HTERT RPE-1 (cell line): Measurements from ENCODE around the gene ECHDC1.
"Not testable (repeated sequence)": the region's sequence is repeated elsewhere in the genome, so short reads cannot be mapped to it uniquely, and the experiment has no call there.

Experiments
- in situ Hi-C: fragments of 300-500 bp; cut with MboI; formaldehyde crosslinking; loops from 4 replicates; pipeline ENCODE4 v1.14.3; 2020; ENCODE audit warnings: low sequenced_read_pairs

ECHDC1 gene, protein sequence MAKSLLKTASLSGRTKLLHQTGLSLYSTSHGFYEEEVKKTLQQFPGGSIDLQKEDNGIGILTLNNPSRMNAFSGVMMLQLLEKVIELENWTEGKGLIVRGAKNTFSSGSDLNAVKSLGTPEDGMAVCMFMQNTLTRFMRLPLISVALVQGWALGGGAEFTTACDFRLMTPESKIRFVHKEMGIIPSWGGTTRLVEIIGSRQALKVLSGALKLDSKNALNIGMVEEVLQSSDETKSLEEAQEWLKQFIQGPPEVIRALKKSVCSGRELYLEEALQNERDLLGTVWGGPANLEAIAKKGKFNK

DNA sequence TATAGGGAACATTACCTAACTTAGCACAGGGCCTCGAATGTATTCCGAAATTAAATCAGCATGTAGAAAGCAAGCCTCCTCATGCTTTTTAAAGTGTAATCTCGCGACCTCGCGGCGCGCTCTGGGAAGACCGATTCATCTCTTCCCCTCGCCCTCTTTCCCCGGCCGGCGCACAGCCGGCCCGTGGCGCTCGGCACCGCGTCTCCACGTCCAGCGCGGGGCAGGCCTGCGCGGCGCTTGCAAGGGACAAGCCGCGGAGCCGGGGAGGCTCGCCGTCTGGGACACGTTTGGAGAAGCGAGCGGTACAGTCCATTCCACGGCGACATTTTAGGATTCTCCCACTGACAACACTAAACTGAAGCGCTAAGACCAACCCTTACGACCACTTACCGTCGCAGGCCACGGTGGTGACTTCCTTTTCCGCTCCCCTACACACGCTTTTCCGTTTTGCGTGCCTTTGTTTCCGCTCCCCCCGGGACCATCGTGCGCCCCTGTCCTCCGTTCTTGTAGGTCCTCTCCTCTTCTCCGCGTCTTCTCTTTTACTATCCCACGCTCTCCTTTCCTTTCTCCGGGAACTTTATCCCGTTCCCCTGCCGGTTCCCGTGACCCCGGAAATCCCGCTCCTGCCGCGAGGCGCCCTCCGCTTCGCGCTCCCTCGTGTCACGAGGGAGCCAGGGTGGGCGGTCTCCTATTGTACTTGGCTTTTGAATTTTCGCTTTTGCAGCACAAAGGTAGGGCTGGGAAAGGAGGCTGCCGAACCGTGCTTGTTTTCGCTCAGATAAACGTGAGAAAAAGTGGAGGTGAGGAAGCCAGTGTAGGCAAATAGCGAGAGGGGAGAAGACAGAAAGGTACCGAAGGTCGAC, at the start of gene ECHDC1:
Gene ECHDC1, minus strand, starts transcription at position 664 of the 863 bp plus-strand sequence. CDS start 12,581 bp downstream, outside the sequence.
- in situ Hi-C loops = no loop called here

DNA sequence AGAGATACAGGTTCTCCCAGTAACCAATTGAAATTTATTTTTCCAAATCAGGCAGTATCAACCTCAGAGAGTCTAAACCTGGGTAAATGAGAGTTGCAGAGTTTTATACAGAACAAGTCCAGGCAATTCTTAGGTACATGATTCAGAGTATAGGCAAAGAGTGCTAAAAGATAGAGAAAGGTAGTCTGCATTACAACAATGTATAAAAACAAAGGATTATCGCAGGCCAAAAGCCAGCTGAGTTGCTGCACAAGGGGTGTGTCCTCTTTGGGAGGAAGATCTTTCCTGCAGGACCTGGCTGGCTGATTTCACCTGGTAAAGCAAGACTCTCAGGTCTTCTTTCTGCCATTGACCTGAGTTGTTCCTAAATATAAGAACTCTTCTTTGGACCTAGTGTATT, 48.9 kb upstream of the ECHDC1 start:
- in situ Hi-C loops = no loop called here

DNA sequence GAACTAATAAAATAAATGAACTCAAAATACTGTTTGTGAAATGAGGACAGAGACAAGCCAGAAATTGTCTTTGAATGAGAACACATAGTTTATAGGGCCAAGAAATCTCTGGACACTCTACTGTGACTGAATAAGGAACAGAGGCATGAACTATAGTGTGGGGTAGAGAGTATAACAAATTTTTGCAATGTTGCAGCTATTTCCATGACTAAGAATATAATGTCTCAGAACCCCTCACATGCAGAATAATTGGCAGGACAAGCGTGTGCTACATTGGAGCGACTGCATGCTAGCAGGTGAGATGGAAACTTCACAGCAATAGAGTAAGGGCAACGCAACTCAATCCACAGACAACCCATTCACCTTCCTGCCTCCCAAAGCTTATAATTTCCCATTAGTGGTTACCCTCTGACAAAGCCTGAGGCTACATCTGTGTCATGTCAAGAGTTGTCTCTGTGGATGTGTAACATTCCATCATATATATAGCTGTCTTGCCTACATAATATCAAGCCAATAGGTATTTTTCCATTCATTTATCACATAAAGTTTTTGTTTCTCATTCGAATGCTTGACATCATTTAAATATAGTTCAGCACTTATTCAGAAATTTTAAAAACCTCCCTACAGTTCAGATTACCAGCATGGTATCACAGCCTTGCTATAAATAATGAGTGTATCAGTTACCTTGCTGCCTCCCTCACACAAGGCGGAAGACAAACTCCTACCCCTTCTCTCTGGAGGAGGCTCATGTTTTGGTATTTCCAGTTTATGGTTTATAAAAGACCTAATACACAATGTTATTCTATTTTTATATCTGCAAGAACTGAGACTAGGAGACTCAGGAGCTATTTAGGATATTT, 47.9 kb upstream of the ECHDC1 start:
- in situ Hi-C loops = no loop called here

DNA sequence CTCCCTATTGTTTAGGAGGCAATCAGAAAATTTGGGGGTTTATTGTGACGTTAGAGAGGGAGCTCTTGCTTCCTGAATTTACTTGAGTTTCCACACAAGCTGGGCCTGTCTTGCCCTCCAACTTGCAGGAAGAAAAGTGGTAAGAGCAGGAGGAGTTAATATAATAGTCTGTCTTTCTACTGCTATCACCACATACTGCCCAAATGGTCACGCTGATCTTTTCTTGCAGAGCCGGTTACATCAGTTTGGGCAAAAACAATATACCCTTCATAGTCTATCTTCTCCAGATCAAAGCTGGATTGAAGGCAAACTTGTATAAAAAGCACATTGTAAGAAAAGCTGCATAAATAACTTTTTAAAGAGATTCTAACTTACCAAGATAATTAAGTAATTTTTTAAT, 46.3 kb upstream of the ECHDC1 start:
- in situ Hi-C loops = no loop called here

DNA sequence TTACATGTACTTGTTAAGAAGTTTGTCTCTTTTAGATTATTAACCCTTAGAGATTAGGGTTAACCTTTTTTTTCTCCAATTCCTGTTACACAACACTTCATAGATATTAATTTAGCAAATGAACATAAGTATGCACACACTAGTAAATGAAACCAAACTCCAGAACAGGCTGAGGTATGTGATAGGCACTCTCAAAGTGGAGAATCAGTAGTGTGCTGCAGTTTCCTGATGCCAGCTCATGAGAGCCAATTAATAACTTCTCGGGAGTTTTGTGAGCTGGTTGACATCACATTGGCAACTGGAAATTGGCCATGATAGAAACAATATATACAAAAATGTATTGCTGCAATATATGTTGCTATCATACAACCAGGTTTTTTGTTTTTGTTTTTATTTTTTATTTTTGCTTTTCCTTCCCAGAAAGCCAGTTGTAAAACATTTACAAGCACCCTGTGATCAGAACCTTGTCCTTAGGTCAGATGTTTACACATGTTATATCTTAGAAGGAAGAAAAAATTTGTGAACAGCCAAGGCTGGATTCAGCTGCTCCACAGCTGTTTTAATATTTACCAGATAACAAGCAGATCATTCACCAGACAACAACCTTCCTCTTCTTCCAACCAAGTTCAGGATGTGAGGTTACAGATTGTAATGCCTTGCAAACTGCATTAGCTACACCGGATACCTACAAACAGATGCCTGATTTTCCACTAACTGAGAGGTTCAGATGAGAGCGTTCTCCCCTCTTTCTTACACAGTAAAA, 42.4 kb upstream of the ECHDC1 start:
- in situ Hi-C loops = no loop called here

DNA sequence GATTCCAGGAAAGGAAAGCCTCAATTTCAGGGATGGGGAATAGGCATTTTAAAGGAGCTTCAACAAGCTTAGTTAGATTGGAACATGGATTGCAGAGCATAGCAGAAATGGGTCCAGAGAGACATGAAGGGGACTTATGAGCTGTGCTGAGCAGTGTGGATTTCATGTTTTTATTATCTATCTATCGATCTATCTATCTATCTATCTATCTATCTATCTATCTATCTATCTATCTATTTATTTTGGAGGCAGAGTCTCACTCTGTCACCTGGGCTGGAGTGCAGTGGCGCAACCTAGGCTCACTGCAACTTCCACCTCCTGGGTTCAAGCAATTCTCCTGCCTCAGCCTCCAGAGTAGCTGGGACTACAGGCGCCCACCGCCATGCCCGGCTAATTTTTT, 41.4 kb upstream of the ECHDC1 start:
- in situ Hi-C loops = not testable (repeated sequence)

DNA sequence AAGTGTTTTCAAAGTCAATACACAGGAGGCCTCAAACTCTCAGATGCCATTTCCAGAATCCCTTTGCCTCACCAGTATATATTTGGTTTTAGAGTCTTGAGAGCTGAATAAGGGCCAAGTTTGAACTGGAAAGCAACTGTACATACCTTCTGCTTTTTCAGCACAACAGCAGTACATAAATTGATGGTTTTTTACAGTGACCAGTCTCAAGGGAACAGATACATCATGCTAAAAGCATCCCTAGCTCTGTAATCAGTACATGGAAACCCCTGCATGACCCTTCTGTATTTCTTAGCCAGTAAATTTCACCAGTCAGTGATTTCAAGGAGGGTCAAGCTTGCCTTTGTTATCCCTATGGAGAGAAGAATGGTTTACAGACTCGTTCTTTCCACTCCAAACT, 40.6 kb upstream of the ECHDC1 start:
- in situ Hi-C loops = no loop called here

DNA sequence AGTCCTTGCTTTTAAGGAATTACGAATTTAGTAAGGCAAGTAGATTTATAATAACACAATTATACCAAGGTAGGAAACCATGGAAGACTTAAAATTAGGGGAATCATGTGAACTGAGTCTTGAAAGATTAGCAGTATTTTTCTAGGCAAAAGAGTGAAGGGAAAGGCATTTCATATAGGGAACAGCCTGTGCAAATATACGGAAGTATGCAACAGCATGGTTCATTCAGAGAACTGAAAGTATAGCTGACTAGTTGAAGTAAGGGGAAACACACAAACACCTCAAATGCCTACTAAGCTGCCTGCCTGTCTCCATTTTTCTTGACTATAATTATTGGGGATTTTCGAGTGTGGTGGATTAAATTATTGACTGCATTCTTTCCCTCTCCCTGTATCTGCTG, 39.0 kb upstream of the ECHDC1 start:
- in situ Hi-C loops = no loop called here

DNA sequence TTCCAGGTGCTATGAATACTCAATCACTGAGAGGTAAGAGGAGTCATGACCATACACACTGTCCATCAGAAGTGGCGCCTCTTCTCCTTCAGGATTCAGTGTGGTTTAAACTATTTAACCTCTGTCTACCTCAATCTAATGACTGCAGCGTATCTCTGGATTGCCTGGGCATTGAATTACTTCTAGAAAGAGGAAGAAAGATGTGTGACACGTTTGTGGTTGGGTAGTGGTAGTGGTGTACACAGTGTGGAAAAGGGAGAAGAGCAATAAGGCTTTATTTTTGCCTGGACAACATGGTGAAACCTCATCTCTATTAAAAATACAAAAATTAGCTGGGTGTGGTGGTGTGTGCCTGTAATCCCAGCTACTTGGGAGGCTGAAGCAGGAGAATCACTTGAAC, 38.0 kb upstream of the ECHDC1 start:
- in situ Hi-C loops = no loop called here

DNA sequence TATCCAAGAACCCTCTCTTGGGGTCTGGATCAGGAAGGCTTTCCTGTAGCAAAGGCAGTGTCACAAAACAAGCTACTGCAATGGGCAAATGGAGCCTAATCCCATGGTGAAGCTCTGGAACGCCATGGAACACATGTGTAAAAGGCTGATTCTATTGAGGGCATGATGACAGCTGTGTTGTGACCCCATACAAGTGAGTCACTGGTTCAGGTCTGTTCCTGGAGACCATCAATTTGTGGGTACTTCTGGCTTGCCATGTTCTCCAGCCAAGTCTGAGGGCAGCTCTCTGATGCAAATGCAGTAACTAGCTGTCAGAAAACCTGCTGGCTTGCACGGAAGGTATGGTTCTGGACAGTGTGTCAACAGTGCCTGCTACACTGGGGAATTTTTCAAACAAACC, 33.3 kb upstream of the ECHDC1 start:
- in situ Hi-C loops = no loop called here

DNA sequence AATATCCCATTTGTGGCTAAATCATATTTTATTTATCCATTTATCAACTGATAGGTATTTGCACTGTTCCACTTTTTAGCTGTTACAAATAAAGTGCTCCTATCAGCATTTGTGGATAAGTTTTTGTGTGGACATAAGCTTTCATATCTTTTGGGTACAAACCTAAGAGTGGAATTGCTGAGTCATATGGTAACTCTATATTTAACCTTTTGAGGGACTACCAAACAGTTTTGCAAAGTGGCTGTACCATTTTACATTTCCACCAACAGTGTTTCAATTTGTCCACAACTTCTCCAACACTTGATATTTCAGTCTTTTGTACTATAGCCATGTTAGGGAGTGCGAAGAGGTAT, 23.6 kb upstream of the ECHDC1 start:
- in situ Hi-C loops = no loop called here

DNA sequence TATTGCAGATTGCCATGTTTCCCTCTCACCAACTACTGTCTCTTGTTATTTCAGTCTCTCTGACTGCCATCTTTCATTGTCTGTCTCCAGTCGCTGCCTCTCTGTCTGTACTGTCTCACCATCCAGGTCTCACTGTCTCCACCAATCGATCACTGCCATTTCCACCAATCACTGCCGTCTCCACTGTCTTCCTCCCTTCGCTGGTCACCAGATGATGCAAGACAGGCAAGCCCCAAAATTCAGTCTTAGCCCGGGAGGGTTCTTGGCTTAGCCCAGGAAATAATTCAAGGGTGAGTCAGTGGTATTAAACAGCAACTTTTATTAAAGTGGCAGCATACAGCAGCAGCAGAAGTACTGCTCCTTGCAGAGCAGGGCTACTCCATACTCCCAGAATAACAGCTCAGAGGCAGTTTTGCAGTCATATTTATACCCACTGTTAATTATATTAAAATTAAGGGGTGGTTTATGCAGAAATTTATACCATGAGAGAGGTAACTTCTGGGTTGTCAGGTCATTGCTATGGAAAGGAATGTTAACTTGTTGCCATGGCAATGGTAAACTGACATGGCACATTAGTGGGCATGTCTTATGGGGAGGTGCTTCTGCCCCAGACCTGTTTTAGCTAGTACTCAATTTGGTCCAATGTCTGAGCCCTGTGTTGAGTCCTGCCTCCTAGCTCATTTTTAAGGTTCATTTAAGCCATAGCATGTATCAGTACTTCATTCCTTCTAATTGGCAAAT, 23.0 kb upstream of the ECHDC1 start:
- in situ Hi-C loops = no loop called here

DNA sequence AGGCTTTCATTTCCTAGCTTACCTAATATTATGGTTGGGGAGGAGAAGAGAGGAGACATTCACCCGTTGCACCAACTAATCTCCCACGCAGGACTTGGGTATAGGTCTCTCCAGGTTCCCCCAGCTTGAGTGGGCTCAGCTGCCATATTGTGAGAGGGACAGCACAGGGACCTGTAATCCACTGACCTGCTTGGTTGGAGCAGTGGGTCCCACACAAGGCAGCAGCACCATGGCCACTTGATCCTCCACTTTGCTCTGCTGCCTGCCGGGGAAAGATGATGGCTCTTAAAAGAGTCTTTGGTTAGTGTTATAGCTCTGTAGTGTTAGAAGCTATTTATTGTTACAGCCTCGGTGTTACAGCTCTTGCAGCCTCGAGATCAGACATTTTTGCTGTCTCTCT, 22.5 kb upstream of the ECHDC1 start:
- in situ Hi-C loops = no loop called here

DNA sequence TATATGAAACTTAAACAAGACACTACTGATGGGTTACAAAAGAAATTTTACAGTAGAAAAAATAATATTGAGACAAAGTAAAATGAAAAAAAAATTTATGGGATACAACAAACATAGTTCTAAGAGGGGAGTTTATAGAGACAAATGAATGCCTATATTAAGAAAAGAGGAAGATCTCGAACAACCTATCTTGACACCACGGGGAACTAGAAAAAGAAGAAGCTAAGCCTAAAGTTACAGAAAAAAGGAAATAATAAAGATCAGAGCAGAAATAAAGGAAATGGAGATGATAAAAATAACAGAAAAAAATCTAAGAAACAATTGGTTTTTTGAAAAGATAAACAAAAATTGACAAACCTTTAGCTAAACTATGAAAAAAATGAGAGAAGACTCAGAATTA, 9.1 kb upstream of the ECHDC1 start:
- in situ Hi-C loops = no loop called here

DNA sequence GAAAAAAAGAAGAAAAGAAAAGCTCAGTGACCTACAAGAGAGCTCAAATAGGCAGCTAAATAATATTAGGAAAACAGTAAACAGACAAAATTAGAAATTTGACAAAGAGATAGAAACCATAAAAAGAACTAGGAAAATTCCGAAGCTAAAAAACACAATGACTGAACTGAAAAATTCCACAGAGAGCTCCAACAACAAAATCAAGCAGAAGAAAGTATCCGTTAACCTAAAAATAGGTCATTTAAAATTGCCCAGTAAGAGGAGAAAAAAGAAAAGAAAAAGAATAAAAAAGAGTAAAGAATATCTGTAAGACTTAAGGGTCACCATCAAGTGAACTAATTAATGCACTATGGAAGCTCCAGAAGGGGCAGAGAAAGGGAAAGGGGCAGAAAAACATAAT, 6.6 kb upstream of the ECHDC1 start:
- in situ Hi-C loops = no loop called here

DNA sequence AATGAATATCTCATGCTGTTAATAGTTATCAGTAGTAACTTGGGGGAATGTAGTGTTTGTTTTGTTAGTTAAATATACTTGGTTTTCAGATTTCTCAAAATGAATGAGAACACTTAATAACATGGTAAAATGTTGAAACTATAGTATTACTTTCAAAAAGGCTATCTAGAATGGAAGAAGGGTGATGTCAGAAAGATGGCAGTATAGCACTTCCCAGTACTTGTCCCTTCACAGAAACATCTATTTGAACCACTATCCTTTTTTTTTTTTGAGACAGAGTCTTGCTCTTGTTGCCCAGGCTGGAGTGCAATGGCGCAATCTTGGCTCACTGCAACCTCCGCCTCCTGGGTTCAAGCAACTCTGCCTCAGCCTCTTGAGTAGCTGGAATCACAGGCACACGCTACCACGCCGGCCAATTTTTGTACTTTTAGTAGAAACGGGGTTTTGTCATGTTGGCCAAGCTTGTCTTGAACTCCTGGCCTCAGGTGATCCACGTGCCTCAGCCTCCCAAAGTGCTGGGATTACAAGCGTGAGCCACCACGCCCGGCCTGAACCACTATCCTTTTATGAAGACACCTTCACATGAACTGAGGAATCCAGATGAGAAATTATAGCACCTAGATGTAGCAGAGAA, 4.7 kb upstream of the ECHDC1 start:
- in situ Hi-C loops = no loop called here

DNA sequence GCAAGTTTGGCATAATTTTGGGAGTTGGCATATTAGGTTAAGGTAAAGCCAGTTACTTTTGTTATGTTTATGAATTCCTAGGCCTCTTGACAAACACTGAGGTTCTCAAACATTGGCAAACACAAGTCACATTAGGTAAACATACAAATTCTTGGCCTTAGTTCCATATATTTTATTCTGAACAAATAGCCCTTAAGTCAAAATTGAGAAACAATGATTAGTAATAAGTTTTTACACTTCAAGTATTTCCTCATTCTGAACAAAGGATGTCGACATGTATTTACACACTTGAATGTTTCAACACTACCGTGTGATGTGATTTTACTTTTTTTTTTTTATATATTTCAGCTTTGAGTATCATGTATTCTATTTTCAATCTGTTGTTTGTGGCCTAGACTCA, 3.8 kb upstream of the ECHDC1 start:
- in situ Hi-C loops = no loop called here

DNA sequence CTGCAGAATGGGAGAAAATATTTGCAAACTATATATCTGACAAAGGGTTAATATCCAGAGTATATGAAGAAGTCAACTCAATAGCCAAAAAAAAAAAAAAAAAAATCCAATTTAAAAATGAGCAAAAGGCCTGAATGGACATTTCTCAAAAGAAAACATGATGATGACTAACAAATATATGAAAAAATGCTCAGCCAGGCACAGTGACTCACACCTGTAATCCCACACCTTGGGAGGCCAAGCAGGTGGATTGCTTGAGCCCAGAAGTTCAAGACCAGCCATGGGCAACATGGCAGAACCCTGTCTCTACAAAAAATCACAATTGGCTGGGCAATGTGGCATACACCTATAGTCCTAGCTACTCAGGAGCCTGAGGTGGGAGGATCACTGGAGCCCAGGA, 2.1 kb upstream of the ECHDC1 start:
- in situ Hi-C loops = no loop called here

DNA sequence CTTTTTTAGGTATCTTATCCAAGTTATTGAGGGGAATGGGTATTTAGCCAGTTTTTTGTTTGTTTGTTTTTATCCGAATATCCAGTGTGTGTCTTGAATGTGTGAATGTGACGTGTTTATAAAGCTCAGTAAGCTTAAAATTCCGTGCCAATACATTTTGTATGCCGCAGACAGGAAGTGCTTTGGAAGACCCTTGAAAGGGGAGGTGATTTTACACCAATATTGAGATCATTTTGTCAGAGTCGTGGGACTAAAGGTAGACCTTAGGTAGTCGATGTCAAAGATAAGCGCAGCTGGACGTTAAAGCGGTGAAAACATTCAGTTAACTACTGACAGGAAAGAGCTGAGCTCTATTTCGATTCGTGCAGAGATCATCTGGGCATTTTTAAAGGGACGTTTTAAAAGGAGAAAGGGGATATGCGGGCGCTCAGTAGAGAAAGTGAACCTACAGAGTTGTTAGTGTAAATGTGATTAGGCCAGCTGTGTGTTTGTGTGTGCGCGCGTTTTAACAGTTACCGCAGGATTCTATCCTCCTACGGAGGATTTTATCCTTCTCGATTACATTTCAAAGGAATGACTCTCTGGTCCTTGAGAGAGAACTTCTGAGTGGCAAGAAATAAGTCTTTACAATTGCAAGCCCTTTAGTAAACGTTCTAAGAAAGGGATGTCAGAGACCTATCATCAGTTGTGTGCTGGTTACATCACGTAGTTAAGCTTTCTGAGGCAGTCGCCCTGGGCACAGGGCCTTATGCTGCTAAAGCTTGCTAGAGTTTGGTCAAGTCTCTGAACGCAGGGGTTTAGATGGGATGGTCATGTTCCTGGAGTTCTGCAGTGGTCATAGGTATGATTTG, 625 bp upstream of the ECHDC1 start:
- in situ Hi-C loops = no loop called here
